SK-N-SH (cell line): ENCODE data around the gene DIAPH2. TPM values are rescaled to one million over a fixed set of nuclear protein-coding genes. Genes with fewer than 3 reads are reported as not detected.

ENCODE experiments used
- CTCF ChIA-PET: fragments of 300-600, 350-600 bp; formaldehyde crosslinking; extraction: SDS; loops from one replicate; lab custom pipeline; 2021; lab: Yijun Ruan, JAX
- POLR2A ChIA-PET: fragments of 350-600 bp; sonication (Branson Sonifier 250); formaldehyde crosslinking; extraction: SDS; loops from one replicate; lab custom pipeline; 2020; ENCODE audit warnings: antibody characterized with exemption, inconsistent platforms; lab: Yijun Ruan, JAX
- DNase-seq: peaks from one replicate; pipeline ENCODE4 v3.0.0; 2012
- H2AFZ ChIP-seq: fragments of 200-600 bp; sonication (generic); 2 replicates; pipeline ENCODE4 v1.8.1; 2016; ENCODE audit warnings: antibody characterized with exemption, mild to moderate bottlenecking, low read depth
- H3F3A ChIP-seq: fragments of 200-600 bp; sonication (generic); replicated peaks from 2 replicates; pipeline ENCODE3; 2016; ENCODE audit warnings: antibody characterized with exemption, mild to moderate bottlenecking; ENCODE audit not compliant: insufficient read depth
- H3K27ac ChIP-seq, 2 experiments: fragments of 200-500 bp in 1 of 2; fragments of 200-600 bp in 1 of 2; sonication (Bioruptor generic) in 1 of 2; sonication (generic), shearing (Covaris generic) in 1 of 2; 2 replicates each; pipeline versions ENCODE4 v1.5.1 to v1.6.1; 2014 to 2016; ENCODE audit warnings: low read depth in 2 of 2, inconsistent platforms in 1 of 2, low read length in 1 of 2, mild to moderate bottlenecking in 1 of 2, mixed read lengths in 1 of 2
- H3K27me3 ChIP-seq: fragments of 200-600 bp; sonication (generic), shearing (Covaris generic); 2 replicates; pipeline ENCODE4 v1.6.1; 2016; ENCODE audit warnings: mixed run types; ENCODE audit not compliant: insufficient read depth
- H3K36me3 ChIP-seq, 2 experiments: fragments of 200-500 bp in 1 of 2; fragments of 200-600 bp in 1 of 2; sonication (Bioruptor generic) in 1 of 2; sonication (generic) in 1 of 2; replicated peaks in 1 of 2; 2 replicates each; pipeline versions ENCODE3 to v1.5.1; 2014 to 2016; ENCODE audit warnings: low read length in 1 of 2, mild to moderate bottlenecking in 1 of 2; ENCODE audit not compliant: insufficient read depth in 2 of 2, control insufficient read depth in 1 of 2
- H3K4me1 ChIP-seq, 2 experiments: fragments of 200-500 bp in 1 of 2; fragments of 200-600 bp in 1 of 2; sonication (Bioruptor generic) in 1 of 2; sonication (generic), shearing (Covaris generic) in 1 of 2; 2 replicates each; pipeline versions ENCODE4 v1.5.1 to v1.6.1; 2014 to 2016; ENCODE audit warnings: low read depth in 1 of 2, low read length in 1 of 2, mixed run types in 1 of 2; ENCODE audit not compliant: insufficient read depth in 2 of 2, control insufficient read depth in 1 of 2
- H3K4me2 ChIP-seq: fragments of 200-600 bp; sonication (generic), shearing (Covaris generic); 2 replicates; pipeline ENCODE4 v1.6.1; 2017; ENCODE audit warnings: mixed run types
- H3K4me3 ChIP-seq, 2 experiments: fragments of 200-500 bp in 1 of 2; fragments of 200-600 bp in 1 of 2; sonication (Bioruptor generic) in 1 of 2; sonication (generic), shearing (Covaris generic) in 1 of 2; 2 replicates each; pipeline versions ENCODE4 v1.5.1 to v1.8.1; 2014 to 2016; ENCODE audit warnings: low read depth in 2 of 2, inconsistent platforms in 1 of 2, low read length in 1 of 2, mild to moderate bottlenecking in 1 of 2, mixed read lengths in 1 of 2, moderate library complexity in 1 of 2
- H3K79me2 ChIP-seq: fragments of 200-600 bp; sonication (generic); 2 replicates; pipeline ENCODE4 v1.8.1; 2017; ENCODE audit warnings: mild to moderate bottlenecking; ENCODE audit not compliant: insufficient read depth
- H3K9ac ChIP-seq: fragments of 200-600 bp; sonication (generic); 2 replicates; pipeline ENCODE4 v1.6.1; 2017; ENCODE audit warnings: mixed run types
- H3K9me2 ChIP-seq: fragments of 200-600 bp; sonication (generic); 2 replicates; pipeline ENCODE4 v1.6.1; 2017; ENCODE audit warnings: mixed run types
- H3K9me3 ChIP-seq: fragments of 200-600 bp; sonication (generic); 2 replicates; pipeline ENCODE4 v1.6.1; 2017; ENCODE audit warnings: mixed run types, mild to moderate bottlenecking, moderate library complexity
- H4K20me1 ChIP-seq: fragments of 200-600 bp; sonication (generic); 2 replicates; pipeline ENCODE4 v1.6.1; 2017; ENCODE audit warnings: mild to moderate bottlenecking, mixed run types; ENCODE audit not compliant: insufficient read depth
- CTCF ChIP-seq: fragments of 200-600 bp; sonication (generic); IDR thresholded peaks from 2 replicates; pipeline ENCODE4 v1.6.1; 2017; ENCODE audit warnings: antibody characterized with exemption, mild to moderate bottlenecking, moderate library complexity
- ELF1 ChIP-seq: IDR thresholded peaks from 2 replicates; pipeline ENCODE4 v1.4.0; 2012
- FOXJ3 ChIP-seq: sonication (generic); formaldehyde crosslinking; IDR thresholded peaks from 2 replicates; pipeline ENCODE4 v1.5.1; 2020; ENCODE audit warnings: mild to moderate bottlenecking, missing genetic modification reagents
- FOXM1 ChIP-seq: IDR thresholded peaks from 2 replicates; pipeline ENCODE4 v1.4.0; 2012; ENCODE audit warnings: low read depth, mild to moderate bottlenecking
- GATA2 ChIP-seq: sonication (generic); formaldehyde crosslinking; IDR thresholded peaks from 2 replicates; pipeline ENCODE4 v1.5.0; 2020; ENCODE audit warnings: mild to moderate bottlenecking, missing genetic modification reagents
- IRF3 ChIP-seq: fragments of 150-350 bp; IDR thresholded peaks from 2 replicates; pipeline ENCODE4 v1.6.1; 2016; ENCODE audit warnings: mild to moderate bottlenecking, low read depth, low read length
- MEF2A ChIP-seq: IDR thresholded peaks from 2 replicates; pipeline ENCODE4 v1.4.0; 2012; ENCODE audit warnings: low read depth, borderline replicate concordance
- NFIC ChIP-seq: IDR thresholded peaks from 2 replicates; pipeline ENCODE4 v1.4.0; 2012; ENCODE audit warnings: borderline replicate concordance
- NRF1 ChIP-seq: IDR thresholded peaks from 2 replicates; pipeline ENCODE4 v1.6.1; 2012; ENCODE audit warnings: low read depth, mild to moderate bottlenecking, low read length
- POLR2AphosphoS5 ChIP-seq: IDR thresholded peaks from 2 replicates; pipeline ENCODE4 v1.6.1; 2012; ENCODE audit warnings: low read depth, low read length
- RAD21 ChIP-seq: IDR thresholded peaks from 2 replicates; pipeline ENCODE4 v1.6.1; 2012; ENCODE audit warnings: mild to moderate bottlenecking, low read length
- RFX5 ChIP-seq: IDR thresholded peaks from 2 replicates; pipeline ENCODE4 v1.6.1; 2012; ENCODE audit warnings: mild to moderate bottlenecking, improper control_type of control experiment, low read length
- RXRA ChIP-seq: IDR thresholded peaks from 2 replicates; pipeline ENCODE4 v1.4.0; 2012; ENCODE audit warnings: low read depth, mild to moderate bottlenecking, borderline replicate concordance
- SMC3 ChIP-seq: IDR thresholded peaks from 2 replicates; pipeline ENCODE4 v1.6.1; 2012; ENCODE audit warnings: low read depth, low read length, improper control_type of control experiment
- TAF1 ChIP-seq: IDR thresholded peaks from 2 replicates; pipeline ENCODE4 v1.6.1; 2012; ENCODE audit warnings: low read depth, mild to moderate bottlenecking, low read length, moderate library complexity, borderline replicate concordance
- TCF12 ChIP-seq: IDR thresholded peaks from 2 replicates; pipeline ENCODE4 v1.4.0; 2012
- TEAD4 ChIP-seq: IDR thresholded peaks from 2 replicates; pipeline ENCODE4 v1.4.0; 2012; ENCODE audit warnings: mild to moderate bottlenecking, borderline replicate concordance; ENCODE audit not compliant: insufficient read depth
- USF1 ChIP-seq: IDR thresholded peaks from 2 replicates; pipeline ENCODE4 v1.4.0; 2012; ENCODE audit warnings: low read depth, borderline replicate concordance
- USF2 ChIP-seq: fragments of 150-350 bp; IDR thresholded peaks from 2 replicates; pipeline ENCODE4 v1.6.1; 2017; ENCODE audit warnings: antibody characterized with exemption, low read length, low read depth, borderline replicate concordance
- WGBS: methylation state at CpG from one replicate; pipeline ENCODE4 v1.1.6; 2017; ENCODE audit warnings: low lambda C conversion rate; 5-methylcytosine and 5-hydroxymethylcytosine counted together
- polyA plus RNA-seq, 3 experiments: library from polyadenylated mRNA; depleted of rRNA; stranded (reverse); fragments of >200 nt; gene quantifications; 2 replicates each; pipeline ENCODE4 v1.2.3, GENCODE V29; 2012

Gene DIAPH2
- polyA plus RNA-seq, 1 of the 3 experiments (the other 2 are of a cell fraction) = 1.1 TPM

GRCh38 chrX:96833333-96833732, 148.7 kb downstream of the DIAPH2 start:
- Histone ChIP-seq H3F3A (no peaks in the 10 kb centered on the region), H3K27ac (no peak overlapping the region), H3K79me2 (no peaks in the 10 kb centered on the region), H3K9ac (no peak overlapping the region), H3K36me3 (no peaks in the 10 kb centered on the region), H3K27me3 (no peaks in the 10 kb centered on the region), H2AFZ (no peak overlapping the region), H3K9me3 (no peaks in the 10 kb centered on the region), H3K9me2 (no peaks in the 10 kb centered on the region), H3K4me3 (no peak overlapping the region)
- no peak for DNase-seq
- 55% methylated on average over 2 of the region's 2 CpGs for WGBS
- POLR2A ChIA-PET = no interaction called here
- CTCF ChIA-PET = no interaction called here
- no peak for TF ChIP-seq RXRA
- TF ChIP-seq FOXJ3 = no peak
- TF ChIP-seq GATA2 = no peak
- TF ChIP-seq, all 33 proteins: peak for 0
- Histone ChIP-seq H3K4me1 (no peaks in the 10 kb centered on the region; a peak in 1 of 4 replicates), H3K4me2 (no peak overlapping the region), H4K20me1 (no peaks in the 10 kb centered on the region)

- Histone ChIP-seq H3K27me3 (no peaks in the 10 kb centered on the region), H3K36me3 (no peaks in the 10 kb centered on the region), H3K4me3 (no peak overlapping the region), H3K79me2 (no peaks in the 10 kb centered on the region), H4K20me1 (no peaks in the 10 kb centered on the region), H3K9me2 (no peaks in the 10 kb centered on the region), H3K4me2 (no peak overlapping the region), H3K27ac (no peak overlapping the region), H3K4me1 (no peaks in the 10 kb centered on the region; a peak in 1 of 4 replicates), H3F3A (no peaks in the 10 kb centered on the region), H3K9me3 (no peaks in the 10 kb centered on the region), H2AFZ (no peak overlapping the region), H3K9ac (no peak overlapping the region)
- no peak for TF ChIP-seq FOXM1
- TF ChIP-seq CTCF = no peak
- TF ChIP-seq USF1 = no peak
- TF ChIP-seq FOXJ3 = no peak
- no peak for TF ChIP-seq NFIC
- TF ChIP-seq GATA2 = no peak
- no peak for TF ChIP-seq TAF1
- no peak for TF ChIP-seq POLR2AphosphoS5
- TF ChIP-seq TCF12 = no peak
- no peak for TF ChIP-seq NRF1
- no peak for TF ChIP-seq USF2
- no peak for TF ChIP-seq SMC3
- TF ChIP-seq IRF3 = no peak
- TF ChIP-seq RAD21 = no peak
- no peak for TF ChIP-seq ELF1
- no peak for TF ChIP-seq TEAD4
- TF ChIP-seq MEF2A = no peak
- TF ChIP-seq RFX5 = no peak
- ChIA-PET POLR2A (no interaction called here), CTCF (no interaction called here)
- WGBS = 71% methylated on average over 1 of the region's 1 CpG
- no peak for DNase-seq
Observed at GRCh38 chrX:96834137-96834536, 149.5 kb downstream of the DIAPH2 start.
